Uterus (tissue), 4 donors: ENCODE measurements around the gene FBLIM1. TPM values are rescaled to one million over a fixed set of nuclear protein-coding genes. Genes with fewer than 3 reads are reported as not detected.

Source experiments
- DNase-seq, 2 donors: peaks; one replicate each; pipeline ENCODE4 v3.0.0-alpha.2; 2019 to 2020
- H3K27ac ChIP-seq, 2 donors: fragments of 200-600 bp; sonication (generic); 1 replicate in 1 of 2; 2 replicates in 1 of 2; pipeline ENCODE4 v1.5.1; 2016 to 2018
- H3K27me3 ChIP-seq, 2 donors: fragments of 200-600 bp; sonication (generic); one replicate each; pipeline ENCODE4 v1.5.1; 2018 to 2019; ENCODE audit warnings: control low read depth in 1 of 2
- H3K36me3 ChIP-seq, 2 donors: fragments of 200-600 bp; sonication (generic); one replicate each; pipeline ENCODE4 v1.5.1; 2019; ENCODE audit warnings: control low read depth in 1 of 2
- H3K4me1 ChIP-seq, 2 donors: fragments of 200-600 bp; sonication (generic); one replicate each; pipeline ENCODE4 v1.5.1; 2018 to 2019; ENCODE audit warnings: control low read depth in 1 of 2
- H3K4me3 ChIP-seq, 2 donors: fragments of 200-600 bp; sonication (generic); 1 replicate in 1 of 2; 2 replicates in 1 of 2; pipeline ENCODE4 v1.5.1; 2018 to 2019; ENCODE audit warnings: mild to moderate bottlenecking in 1 of 2
- H3K9me3 ChIP-seq, 2 donors: fragments of 200-600 bp; sonication (generic); one replicate each; pipeline ENCODE4 v1.5.1; 2019; ENCODE audit warnings: control low read depth in 1 of 2
- POLR2A ChIP-seq, 2 donors: fragments of 450-650 bp; IDR thresholded peaks; one replicate each; pipeline ENCODE4 v1.6.1; 2016; ENCODE audit warnings: antibody characterized with exemption in 2 of 2, mild to moderate bottlenecking in 1 of 2, moderate library complexity in 1 of 2
- intact Hi-C: fragments of 100-400 bp; cut with DNase I; formaldehyde crosslinking; loops from one replicate; pipeline ENCODE4 v1.15.1; 2023; ENCODE audit warnings: low total_unique reads
- total RNA-seq, 4 donors: library from RNA; depleted of rRNA in 3 of 4; stranded (reverse); fragments of >200 nt in 3 of 4; gene quantifications; one replicate each; pipeline versions ENCODE4 v1.1.0 to v1.2.4, GENCODE V29; 2014 to 2023
- TF ChIP-seq, protein P1 (sequence below), 4 experiments: fragments of 200-600 bp in 2 of 4; fragments of 450-650 bp in 2 of 4; sonication (generic) in 2 of 4; IDR thresholded peaks; one replicate each; pipeline ENCODE4 v1.5.1; 2016 to 2019; ENCODE audit warnings: antibody characterized with exemption in 4 of 4, mild to moderate bottlenecking in 2 of 4, moderate library complexity in 1 of 4
- donor health status: DM: yes; HTN: yes; CAD: no.

Gene FBLIM1
- total RNA-seq, 4 donors from 2014 or later = 12.9 to 96.9 (median 74.3) TPM

DNA sequence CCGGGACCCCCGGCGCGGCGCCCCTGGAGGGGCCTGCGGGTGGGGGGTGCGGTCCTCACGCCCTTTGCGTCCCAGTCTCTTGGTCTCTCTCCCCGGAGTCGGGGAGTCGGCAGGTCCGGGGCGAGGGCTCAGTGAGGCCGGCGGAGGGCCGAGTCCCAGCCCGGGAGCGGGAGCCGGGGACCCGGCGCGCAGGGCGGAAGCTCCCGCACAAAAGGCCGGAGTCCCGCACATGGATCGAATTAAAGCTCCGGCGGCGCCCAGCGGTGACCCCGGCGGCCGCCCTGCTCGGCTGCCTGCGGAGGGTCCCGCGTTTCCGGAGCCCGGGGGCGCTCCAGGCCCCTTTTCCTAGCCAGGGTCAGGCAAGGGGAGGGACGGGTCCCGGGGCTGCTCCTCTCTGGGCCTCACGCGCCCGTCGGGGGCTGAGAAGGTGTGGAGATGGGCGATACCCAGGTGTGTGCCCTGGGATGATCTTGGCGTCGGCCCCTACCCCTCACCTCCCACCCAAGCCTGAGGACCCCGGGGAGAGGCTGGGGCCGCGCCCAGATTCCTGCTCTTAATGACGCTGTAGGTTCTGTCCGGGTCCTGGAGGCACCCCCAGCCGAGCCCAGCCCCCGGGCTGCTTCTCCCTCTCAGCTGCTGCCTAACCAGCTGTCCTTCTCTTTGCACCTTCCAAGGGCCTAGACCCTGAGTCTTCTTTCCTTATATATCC lies 512 bp downstream of the FBLIM1 start:
- no peak for DNase-seq
- Histone ChIP-seq H3K27ac (peak overlapping the region; percentile 78 to 86), H3K4me1 (peaks cover 0 to 4% of the 10 kb centered on the region in 2 donors), H3K36me3 (no peaks in the 10 kb centered on the region), H3K27me3 (no peaks in the 10 kb centered on the region), H3K9me3 (no peaks in the 10 kb centered on the region), H3K4me3 (peak overlapping the region; percentile 46 to 88)
- intact Hi-C loops = no loop called here
- TF ChIP-seq, protein P1, sequence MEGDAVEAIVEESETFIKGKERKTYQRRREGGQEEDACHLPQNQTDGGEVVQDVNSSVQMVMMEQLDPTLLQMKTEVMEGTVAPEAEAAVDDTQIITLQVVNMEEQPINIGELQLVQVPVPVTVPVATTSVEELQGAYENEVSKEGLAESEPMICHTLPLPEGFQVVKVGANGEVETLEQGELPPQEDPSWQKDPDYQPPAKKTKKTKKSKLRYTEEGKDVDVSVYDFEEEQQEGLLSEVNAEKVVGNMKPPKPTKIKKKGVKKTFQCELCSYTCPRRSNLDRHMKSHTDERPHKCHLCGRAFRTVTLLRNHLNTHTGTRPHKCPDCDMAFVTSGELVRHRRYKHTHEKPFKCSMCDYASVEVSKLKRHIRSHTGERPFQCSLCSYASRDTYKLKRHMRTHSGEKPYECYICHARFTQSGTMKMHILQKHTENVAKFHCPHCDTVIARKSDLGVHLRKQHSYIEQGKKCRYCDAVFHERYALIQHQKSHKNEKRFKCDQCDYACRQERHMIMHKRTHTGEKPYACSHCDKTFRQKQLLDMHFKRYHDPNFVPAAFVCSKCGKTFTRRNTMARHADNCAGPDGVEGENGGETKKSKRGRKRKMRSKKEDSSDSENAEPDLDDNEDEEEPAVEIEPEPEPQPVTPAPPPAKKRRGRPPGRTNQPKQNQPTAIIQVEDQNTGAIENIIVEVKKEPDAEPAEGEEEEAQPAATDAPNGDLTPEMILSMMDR (IDR thresholded peaks at IDR 0.05) = no peak
- TF ChIP-seq POLR2A (IDR thresholded peaks at IDR 0.05) = no peak

DNA sequence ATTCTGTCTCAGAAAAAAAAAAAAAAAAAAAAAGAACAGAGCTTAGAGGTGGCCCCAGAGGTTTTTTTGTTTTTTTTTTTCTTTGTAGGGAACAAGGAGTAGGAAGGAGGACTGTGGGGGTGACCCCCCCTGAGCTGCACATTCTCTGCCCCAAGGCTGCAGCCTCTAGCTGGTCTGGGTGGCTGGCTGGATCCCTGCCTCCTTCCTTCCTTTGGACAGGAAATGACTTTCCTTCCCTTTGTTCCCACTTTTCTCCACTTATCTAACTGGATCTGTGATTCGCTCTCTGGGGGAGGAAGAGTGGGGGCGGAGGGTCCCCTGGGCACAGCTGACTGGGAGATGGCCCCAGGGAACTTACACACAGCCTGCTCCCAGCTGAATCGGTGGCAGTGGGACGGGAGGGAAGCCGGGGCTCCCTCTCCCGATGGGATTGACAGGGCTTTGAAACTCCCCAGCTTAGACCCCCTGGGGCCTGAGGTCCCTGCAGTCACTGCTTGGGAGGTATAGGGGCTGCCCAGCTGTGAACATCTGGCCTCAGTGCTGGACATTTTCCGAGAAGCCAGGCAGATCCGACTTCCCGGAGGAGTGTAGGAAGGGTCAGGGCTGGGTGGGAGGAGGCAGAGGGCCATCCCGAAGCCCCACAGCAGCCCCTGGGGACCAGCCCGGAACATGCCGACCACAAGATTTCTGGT lies 2.1 kb downstream of the FBLIM1 start:
- H3K27ac ChIP-seq = peak overlapping the region; percentile 78 to 86
- peaks cover 0 to 4% of the 10 kb centered on the region in 2 donors for H3K4me1 ChIP-seq
- no peaks in the 10 kb centered on the region for H3K9me3 ChIP-seq
- DNase-seq = peak; percentile 39 to 54
- no peak for TF ChIP-seq POLR2A (IDR thresholded peaks at IDR 0.05)
- TF ChIP-seq, protein P1 (IDR thresholded peaks at IDR 0.05) = no peak
- intact Hi-C loops = no loop called here
- peak overlapping the region in 1 of 2 donors; percentile 88 for H3K4me3 ChIP-seq
- H3K27me3 ChIP-seq = no peaks in the 10 kb centered on the region
- H3K36me3 ChIP-seq = no peaks in the 10 kb centered on the region

DNA sequence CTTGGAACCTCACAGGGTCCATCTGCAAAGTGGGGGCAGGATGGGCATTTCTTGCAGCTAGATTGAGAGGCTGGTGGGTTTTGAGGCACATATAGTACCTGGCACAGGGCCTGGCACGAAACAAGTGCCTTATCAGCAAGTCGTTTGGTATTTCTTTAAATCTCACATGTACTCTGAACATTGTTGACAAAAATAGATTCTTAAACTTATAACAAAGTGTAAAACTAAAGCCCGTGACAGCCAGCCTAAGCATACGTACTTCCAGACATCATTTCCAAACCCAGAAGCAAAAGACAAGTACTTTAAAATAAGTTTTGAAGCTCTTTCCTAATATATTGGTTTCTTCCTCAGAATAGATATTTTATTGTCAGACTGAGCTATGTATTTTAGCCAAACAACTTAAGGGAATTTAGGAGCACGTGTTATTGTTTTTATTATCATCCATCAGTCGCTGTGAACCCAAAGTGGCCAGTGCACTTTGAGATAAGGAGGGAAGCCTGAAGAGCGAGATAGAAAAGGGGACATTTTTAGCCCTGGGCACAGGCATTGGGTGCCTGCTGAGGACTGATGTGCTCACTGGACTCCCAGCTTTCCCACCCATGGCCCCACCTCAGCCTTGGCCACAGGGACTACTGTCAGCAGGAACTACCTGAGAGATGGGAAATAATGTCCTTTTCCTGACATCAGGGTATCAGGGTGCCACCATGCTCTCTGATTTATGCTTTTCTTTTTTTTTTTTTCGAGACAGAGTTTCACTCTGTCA lies 3.0 kb downstream of the FBLIM1 start:
- Histone ChIP-seq H3K27me3 (no peaks in the 10 kb centered on the region), H3K27ac (peak overlapping the region; percentile 78 to 86), H3K4me1 (peaks cover 0 to 4% of the 10 kb centered on the region in 2 donors), H3K4me3 (peak overlapping the region in 1 of 2 donors; percentile 88), H3K9me3 (no peaks in the 10 kb centered on the region), H3K36me3 (no peaks in the 10 kb centered on the region)
- DNase-seq = no peak
- intact Hi-C loops = no loop called here
- no peak for TF ChIP-seq POLR2A (IDR thresholded peaks at IDR 0.05)
- TF ChIP-seq, protein P1 (IDR thresholded peaks at IDR 0.05) = no peak

DNA sequence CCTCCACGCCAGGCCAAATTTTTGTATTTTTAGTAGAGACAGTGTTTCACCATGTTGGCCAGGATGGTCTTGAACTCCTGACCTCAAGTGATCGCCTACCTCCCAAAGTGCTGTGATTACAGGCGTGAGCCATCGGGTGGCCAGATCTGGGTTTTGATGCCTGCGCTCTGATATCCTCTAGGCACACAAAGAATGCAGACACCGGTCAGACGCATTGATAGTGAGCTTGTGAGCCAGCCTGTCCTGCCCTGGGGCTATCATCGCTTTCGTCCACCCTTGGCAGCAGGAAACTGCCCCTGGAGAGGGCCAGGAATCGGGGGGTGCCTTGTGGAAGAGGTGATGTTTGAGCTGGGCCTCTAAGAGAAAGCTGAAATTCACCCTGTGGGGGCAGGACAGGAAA lies 4.0 kb downstream of the FBLIM1 start:
- intact Hi-C loops = no loop called here
- Histone ChIP-seq H3K9me3 (no peaks in the 10 kb centered on the region), H3K4me1 (peaks cover 0 to 4% of the 10 kb centered on the region in 2 donors)

More for the DNA sequence above, 4.0 kb downstream of the FBLIM1 start:
- H3K36me3 ChIP-seq = no peaks in the 10 kb centered on the region
- H3K4me3 ChIP-seq = no peak overlapping the region
- no peak for DNase-seq
- no peak overlapping the region for H3K27ac ChIP-seq
- TF ChIP-seq, protein P1 (IDR thresholded peaks at IDR 0.05) = no peak
- no peak for TF ChIP-seq POLR2A (IDR thresholded peaks at IDR 0.05)
- no peaks in the 10 kb centered on the region for H3K27me3 ChIP-seq
